IPS-15b (cell line): ENCODE results near the gene GPRIN3.

Experiments
- H3K27me3 ChIP-seq: one replicate; pipeline ENCODE4 v1.6.1; 2013; ENCODE audit warnings: low read length; ENCODE audit not compliant: control insufficient read depth, insufficient read depth
- H3K36me3 ChIP-seq: one replicate; pipeline ENCODE4 v1.6.1; 2013; ENCODE audit warnings: low read length; ENCODE audit not compliant: control insufficient read depth, insufficient read depth
- H3K4me1 ChIP-seq: one replicate; pipeline ENCODE4 v1.6.1; 2013; ENCODE audit warnings: mild to moderate bottlenecking, low read length; ENCODE audit not compliant: control insufficient read depth, insufficient read depth
- H3K4me3 ChIP-seq: one replicate; pipeline ENCODE4 v1.5.1; 2013; ENCODE audit warnings: low read depth, low read length
- H3K9ac ChIP-seq: one replicate; pipeline ENCODE4 v1.6.1; 2013; ENCODE audit warnings: low read depth, mild to moderate bottlenecking, low read length
- H3K9me3 ChIP-seq: one replicate; pipeline ENCODE4 v1.6.1; 2013; ENCODE audit warnings: mild to moderate bottlenecking, low read length; ENCODE audit not compliant: control insufficient read depth, insufficient read depth

GPRIN3 gene

DNA sequence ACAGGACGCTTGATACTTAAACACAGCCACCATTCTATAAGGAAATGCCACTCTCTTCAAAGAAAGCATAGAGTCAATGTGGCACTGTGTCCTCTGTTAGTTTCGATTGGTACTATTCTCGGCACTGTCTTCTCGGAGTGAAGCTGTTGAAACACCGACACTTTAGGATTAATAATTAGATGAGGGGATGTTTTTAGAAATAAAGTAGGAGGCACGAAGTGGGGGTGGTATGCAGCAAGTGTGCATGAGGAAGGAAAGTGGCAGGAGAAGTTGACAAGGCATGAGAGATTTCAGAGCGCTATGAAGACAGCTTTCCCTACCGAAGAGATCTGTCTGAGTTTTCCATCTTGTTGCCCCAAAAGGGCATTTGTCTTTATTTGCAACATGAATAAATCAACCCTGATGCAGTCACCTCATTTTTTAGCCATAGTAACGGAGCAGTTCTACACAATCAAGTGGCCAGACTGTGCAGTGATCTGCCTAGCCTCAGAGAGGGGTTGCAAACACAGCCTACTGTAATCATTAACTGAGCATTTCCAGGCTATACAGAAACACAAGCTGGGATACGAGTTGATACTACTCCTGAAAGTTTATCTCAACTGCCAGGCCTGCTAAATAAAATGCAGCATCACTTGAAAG lies 8.3 kb downstream of the GPRIN3 start:
- H3K36me3 ChIP-seq = no peaks in the 10 kb centered on the region
- no peaks in the 10 kb centered on the region for H3K4me1 ChIP-seq
- no peak overlapping the region for H3K4me3 ChIP-seq
- no peaks in the 10 kb centered on the region for H3K9me3 ChIP-seq
- no peak overlapping the region for H3K9ac ChIP-seq
- H3K27me3 ChIP-seq = no peaks in the 10 kb centered on the region

DNA sequence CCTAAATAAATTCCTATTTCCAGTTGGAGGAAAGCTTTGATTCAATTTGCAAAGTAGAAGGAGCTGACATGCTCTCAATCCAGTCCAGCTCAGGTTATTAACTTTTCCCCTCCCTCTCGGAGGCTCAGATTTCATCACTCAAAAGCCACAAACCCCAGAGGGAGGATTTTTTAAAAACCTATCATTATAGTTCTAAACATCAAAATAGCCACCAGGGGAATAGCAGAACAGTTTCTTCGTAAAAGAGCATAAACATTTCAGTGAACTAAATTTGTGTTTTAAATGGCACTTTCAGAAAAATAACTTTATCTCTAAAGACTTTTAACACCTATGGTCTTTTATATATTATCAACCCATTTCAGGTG lies 8.8 kb downstream of the GPRIN3 start:
- no peaks in the 10 kb centered on the region for H3K27me3 ChIP-seq
- H3K9me3 ChIP-seq = no peaks in the 10 kb centered on the region
- no peaks in the 10 kb centered on the region for H3K4me1 ChIP-seq
- no peak overlapping the region for H3K4me3 ChIP-seq
- H3K9ac ChIP-seq = no peak overlapping the region
- no peaks in the 10 kb centered on the region for H3K36me3 ChIP-seq

DNA sequence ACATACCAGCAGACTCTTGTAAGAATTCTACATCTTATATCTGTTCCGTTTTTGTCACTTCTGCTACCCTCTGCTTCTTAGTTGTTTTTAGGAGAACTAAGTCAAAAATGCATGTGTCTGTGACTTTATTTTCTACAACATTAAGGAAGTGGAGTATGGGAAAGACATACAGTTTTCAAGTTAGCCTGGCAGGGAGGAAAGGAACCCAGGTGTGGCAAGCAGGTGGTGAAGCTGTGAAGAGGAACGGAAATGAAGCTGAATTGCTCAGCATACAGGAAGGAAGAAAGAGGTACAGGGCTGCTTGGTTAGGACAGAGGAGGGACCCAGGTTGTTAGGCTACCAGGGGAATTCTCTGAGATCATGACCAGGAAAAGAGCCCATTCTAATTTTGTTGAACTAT lies 9.4 kb downstream of the GPRIN3 start:
- H3K27me3 ChIP-seq = no peaks in the 10 kb centered on the region

DNA sequence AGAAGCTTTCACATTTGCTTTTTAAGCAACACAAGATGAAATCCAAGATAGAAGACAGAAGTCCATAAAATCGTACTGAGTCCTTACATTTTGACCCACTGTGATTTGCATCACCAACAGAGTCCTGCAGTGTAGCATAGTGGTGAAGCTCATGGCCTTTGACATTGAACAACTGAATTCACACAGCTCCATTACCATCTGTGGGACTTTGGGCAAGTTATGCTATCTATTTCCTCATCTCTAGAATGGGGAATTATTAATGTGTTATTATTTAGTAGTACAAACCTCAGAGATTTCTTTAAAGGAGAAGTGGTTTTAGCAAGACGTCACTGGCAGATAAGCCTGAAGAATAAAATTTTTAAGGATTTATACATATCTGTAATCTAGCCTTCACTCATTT lies 10.7 kb downstream of the GPRIN3 start:
- Histone ChIP-seq H3K9me3 (peaks cover 2% of the 10 kb centered on the region), H3K4me3 (no peak overlapping the region), H3K27me3 (no peaks in the 10 kb centered on the region), H3K4me1 (no peaks in the 10 kb centered on the region), H3K9ac (no peak overlapping the region), H3K36me3 (no peaks in the 10 kb centered on the region)

More for the DNA sequence above, 9.4 kb downstream of the GPRIN3 start:
- H3K4me1 ChIP-seq = no peaks in the 10 kb centered on the region
- no peak overlapping the region for H3K4me3 ChIP-seq
- H3K9ac ChIP-seq = no peak overlapping the region
- H3K9me3 ChIP-seq = no peaks in the 10 kb centered on the region
- H3K36me3 ChIP-seq = no peaks in the 10 kb centered on the region

DNA sequence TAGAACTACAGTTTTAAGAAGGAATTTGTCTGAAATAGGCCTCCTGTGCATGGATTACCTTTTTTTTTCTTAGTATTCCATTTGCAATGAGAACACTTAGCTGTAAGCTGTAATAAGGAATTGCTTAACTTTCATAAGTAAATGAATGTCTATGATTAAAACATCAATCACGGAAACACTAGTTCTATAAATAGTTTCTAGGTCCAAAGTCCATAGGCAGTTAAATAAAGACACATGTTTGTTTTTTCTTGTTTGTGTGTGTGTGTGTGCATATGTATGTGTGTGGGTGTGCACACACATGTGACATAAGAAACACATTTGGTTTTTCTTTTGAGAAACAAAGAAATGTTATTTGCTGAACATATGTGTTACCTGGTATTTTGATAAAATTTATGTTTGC lies 11.2 kb downstream of the GPRIN3 start:
- H3K4me1 ChIP-seq = no peaks in the 10 kb centered on the region
- H3K9me3 ChIP-seq = peaks cover 4% of the 10 kb centered on the region
- H3K36me3 ChIP-seq = no peaks in the 10 kb centered on the region
- no peaks in the 10 kb centered on the region for H3K27me3 ChIP-seq
- no peak overlapping the region for H3K4me3 ChIP-seq
- H3K9ac ChIP-seq = no peak overlapping the region

DNA sequence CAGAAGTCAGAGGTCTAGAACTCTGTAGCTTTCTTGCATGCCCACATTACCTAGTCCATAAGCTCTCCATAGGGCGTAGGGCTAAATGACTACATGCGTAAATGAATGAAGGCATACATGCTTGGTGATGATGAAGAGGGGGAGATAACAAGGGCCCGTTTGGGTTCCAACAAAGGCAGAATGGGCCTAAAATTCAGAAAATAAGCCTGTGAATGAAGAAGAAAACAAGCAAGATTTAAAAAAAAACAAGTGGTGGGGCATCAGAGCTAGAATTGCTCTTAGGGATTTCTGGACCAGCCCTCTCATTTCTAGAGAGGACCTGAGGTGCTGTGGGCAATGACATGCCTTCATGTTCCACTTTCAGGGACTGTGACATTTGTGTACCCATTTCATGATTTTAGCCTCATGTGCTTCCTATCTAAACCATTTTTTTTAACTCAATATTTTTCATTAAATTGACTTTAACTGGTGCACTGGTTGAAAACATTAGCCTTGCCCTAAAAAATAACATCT lies 12.1 kb downstream of the GPRIN3 start:
- Histone ChIP-seq H3K4me3 (no peak overlapping the region), H3K9me3 (peaks cover 4% of the 10 kb centered on the region), H3K9ac (no peak overlapping the region), H3K36me3 (no peaks in the 10 kb centered on the region), H3K27me3 (no peaks in the 10 kb centered on the region), H3K4me1 (no peaks in the 10 kb centered on the region)

DNA sequence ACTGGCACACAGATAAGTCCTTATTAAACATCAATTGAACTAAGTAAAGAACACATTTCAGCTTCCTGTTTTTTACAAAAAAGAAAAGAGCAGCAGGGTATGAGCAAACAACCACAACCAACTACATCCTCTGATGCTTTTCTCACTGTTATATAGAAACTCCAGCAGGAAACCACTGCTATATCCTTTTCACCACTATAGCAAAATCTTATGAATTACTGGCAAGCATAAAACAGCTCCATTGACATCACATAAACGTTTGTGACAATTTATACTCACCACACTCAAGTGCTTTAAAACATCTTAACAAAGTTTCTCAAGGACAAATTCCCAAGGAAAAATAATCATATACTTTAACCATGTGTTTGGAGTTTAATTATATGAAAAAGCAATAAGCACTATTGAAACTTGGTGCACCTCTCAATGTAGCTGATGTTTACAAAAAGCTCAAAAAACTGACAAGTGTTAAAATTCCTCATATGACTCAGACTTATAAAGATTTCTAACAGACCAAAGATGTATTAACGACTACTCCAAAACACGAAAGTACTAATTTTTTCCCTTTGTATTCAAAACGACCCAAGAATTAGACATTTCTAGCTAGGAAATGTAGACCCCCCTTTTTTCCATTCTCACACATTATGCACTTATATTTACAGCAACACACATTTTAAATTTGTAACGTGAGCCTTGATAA lies 12.9 kb downstream of the GPRIN3 start:
- no peaks in the 10 kb centered on the region for H3K4me1 ChIP-seq

DNA sequence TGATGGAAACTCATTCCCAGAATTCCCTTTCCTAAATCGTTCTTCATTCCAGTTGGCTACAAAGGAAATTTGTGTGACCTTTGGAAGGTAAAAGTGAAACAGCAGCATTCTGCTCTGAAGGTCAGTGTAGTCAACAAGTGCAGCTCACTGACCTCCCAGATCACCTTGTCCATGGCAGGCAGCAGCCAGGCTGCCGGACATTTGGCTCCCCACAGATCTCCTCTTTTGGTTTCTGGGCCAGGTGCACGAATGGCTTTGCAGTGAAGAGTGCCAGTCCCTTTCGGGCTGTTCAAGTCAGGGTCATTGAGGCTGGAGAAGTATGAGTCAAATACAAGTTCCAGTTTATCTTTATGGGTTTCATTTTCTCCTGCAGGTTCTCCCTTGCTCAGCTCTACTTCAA lies 14.3 kb downstream of the GPRIN3 start:
- H3K9me3 ChIP-seq = peaks cover 4% of the 10 kb centered on the region
- no peak overlapping the region for H3K4me3 ChIP-seq
- H3K9ac ChIP-seq = no peak overlapping the region
- no peaks in the 10 kb centered on the region for H3K36me3 ChIP-seq
- H3K4me1 ChIP-seq = no peaks in the 10 kb centered on the region
- H3K27me3 ChIP-seq = no peaks in the 10 kb centered on the region

More for the DNA sequence above, 12.9 kb downstream of the GPRIN3 start:
- Histone ChIP-seq H3K9ac (no peak overlapping the region), H3K27me3 (no peaks in the 10 kb centered on the region), H3K36me3 (no peaks in the 10 kb centered on the region), H3K9me3 (peaks cover 4% of the 10 kb centered on the region), H3K4me3 (no peak overlapping the region)

DNA sequence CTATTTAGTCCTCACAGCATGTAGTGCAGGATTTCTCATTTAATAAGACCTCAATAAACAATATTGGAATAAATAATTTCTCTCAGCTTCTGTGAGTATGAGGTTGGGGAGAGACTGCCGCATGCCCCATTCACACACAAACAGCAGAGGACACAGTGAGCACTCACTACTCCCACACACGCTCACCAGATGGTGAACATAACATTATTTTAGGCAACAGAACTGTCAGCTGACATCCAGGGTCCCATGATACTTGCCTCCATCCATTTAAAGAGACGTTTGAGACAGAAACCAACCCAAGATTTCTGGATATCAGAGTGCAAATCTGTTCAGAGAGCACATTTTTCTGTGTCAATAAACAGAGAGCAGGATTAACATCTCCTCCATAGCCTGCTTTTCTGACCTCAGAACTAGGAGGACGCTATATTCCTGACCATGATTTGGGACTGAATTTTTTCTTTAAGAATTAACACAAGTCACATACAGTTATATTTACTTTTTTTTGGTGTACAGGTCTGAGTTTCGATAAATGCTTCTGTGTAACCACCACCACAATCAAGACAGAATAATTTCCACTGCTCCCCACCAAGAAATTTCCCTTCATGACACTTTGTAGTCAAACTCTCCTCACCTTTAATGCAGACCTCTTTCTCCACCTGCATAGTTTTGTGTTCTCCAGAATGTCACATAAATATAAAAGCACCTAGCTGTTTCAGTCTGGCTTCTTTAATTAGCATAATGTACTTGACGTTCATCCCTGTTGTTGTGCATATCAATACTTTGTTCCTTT lies 16.7 kb downstream of the GPRIN3 start:
- no peaks in the 10 kb centered on the region for H3K27me3 ChIP-seq
- peaks cover 4% of the 10 kb centered on the region for H3K9me3 ChIP-seq
- no peaks in the 10 kb centered on the region for H3K36me3 ChIP-seq
- H3K9ac ChIP-seq = no peak overlapping the region
- H3K4me1 ChIP-seq = no peaks in the 10 kb centered on the region
- H3K4me3 ChIP-seq = no peak overlapping the region

DNA sequence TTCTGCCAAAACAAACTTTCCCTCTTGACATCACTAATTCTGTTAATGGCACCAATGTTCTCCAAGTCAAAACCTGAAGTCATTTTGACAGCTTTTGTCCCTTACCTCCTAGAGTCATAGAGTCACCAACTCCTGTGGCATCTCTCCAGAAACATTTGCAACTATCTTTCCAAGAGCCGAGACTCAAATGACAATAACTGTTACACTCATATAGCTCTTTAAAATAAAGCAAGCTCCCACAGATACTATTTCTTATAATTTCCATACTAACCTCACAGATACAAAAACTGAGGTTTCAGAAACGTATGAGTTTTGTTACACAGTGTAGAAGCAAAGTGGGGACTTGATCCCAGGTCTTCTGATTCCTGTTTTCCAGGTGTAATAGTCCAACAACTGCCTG lies 18.3 kb downstream of the GPRIN3 start:
- Histone ChIP-seq H3K4me1 (peaks cover 5% of the 10 kb centered on the region), H3K4me3 (no peak overlapping the region)

DNA sequence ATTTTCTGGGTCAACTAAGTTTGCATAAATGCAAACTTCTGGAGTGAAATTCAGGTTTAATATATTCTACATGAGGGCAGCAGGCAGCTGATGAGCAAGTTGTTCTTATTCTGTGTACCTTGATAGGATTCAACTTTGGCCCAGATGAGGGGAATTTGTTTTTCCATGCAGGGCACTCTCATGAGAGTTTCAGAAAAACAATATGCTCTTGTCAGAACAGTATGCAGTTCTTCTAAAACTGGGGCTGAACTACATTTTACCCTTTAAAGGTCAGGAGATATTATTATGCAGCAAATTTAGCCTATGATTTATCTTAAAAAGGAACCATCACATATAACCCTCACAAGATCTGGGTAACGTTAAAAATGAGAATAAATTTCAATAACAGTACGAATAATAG lies 19.2 kb downstream of the GPRIN3 start:
- H3K9ac ChIP-seq = no peak overlapping the region
- H3K4me3 ChIP-seq = no peak overlapping the region
- peaks cover 10% of the 10 kb centered on the region for H3K4me1 ChIP-seq
- H3K27me3 ChIP-seq = no peaks in the 10 kb centered on the region
- H3K9me3 ChIP-seq = peaks cover 4% of the 10 kb centered on the region
- H3K36me3 ChIP-seq = no peaks in the 10 kb centered on the region

More for the DNA sequence above, 18.3 kb downstream of the GPRIN3 start:
- Histone ChIP-seq H3K9ac (no peak overlapping the region), H3K27me3 (no peaks in the 10 kb centered on the region), H3K9me3 (peaks cover 4% of the 10 kb centered on the region), H3K36me3 (no peaks in the 10 kb centered on the region)
